GM21723 (cell line): Measurements from ENCODE around the gene RAB25.
"Not testable (repeated sequence)": the region's sequence is repeated elsewhere in the genome, so short reads cannot be mapped to it uniquely, and the experiment has no call there.

Source experiments
- ATAC-seq: cut with Tn5 transposase; IDR thresholded peaks from one replicate; pipeline ENCODE4 v1.9.1; 2021; ENCODE audit warnings: mild to moderate bottlenecking, moderate library complexity; ENCODE audit not compliant: unreplicated experiment

RAB25 gene

DNA sequence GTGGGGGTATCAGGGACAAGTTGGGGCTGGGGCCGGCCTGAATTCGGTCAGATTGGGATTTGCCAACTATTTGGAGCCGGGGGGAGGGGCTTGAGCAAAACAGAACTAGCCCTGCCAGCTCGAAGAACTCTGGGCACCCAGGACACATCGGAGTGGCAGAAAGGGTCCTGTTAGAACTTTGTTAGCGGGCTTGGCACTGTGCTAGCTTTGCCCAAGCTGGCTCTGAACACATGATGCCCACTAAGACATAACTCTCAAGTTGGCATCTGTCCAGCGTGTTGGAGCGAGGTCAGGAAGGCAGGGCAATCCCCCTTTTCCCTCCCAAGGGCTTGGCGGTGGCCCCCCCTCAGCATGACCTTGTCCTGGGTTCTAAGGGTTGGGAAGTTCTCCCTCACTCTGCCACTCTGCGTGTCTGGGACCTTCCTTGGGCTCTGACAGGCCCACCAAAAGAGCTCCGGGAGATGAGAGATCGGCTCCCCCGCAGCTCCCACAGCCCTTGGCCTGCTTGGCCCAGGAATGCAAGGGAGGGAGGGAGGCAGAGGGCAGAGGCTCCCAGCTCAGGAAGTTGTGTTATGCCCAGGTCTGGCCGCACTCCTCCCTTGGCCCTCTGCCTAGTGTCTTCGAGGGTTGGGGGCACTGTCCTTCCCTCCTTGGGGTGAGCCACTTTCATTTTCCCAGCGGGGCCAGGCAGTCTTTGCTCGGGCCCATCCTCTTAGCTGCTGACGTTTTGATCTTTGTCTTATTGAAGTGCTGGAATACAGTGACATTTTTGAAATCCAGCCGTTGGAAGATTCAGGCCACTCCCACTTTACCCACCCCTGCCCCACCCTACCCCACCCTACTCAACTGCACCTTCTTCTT is 54.8 kb downstream of the RAB25 start:
- ATAC-seq: no peak

- ATAC-seq: not testable (repeated sequence)
Observed at GRCh38 chr1:156116731-156117130, 55.8 kb downstream of the RAB25 start.

GRCh38 chr1:156117414-156118176 is 56.6 kb downstream of the RAB25 start:
- ATAC-seq: no peak

GRCh38 chr1:156118177-156118868 is 57.4 kb downstream of the RAB25 start:
- no peak for ATAC-seq

DNA sequence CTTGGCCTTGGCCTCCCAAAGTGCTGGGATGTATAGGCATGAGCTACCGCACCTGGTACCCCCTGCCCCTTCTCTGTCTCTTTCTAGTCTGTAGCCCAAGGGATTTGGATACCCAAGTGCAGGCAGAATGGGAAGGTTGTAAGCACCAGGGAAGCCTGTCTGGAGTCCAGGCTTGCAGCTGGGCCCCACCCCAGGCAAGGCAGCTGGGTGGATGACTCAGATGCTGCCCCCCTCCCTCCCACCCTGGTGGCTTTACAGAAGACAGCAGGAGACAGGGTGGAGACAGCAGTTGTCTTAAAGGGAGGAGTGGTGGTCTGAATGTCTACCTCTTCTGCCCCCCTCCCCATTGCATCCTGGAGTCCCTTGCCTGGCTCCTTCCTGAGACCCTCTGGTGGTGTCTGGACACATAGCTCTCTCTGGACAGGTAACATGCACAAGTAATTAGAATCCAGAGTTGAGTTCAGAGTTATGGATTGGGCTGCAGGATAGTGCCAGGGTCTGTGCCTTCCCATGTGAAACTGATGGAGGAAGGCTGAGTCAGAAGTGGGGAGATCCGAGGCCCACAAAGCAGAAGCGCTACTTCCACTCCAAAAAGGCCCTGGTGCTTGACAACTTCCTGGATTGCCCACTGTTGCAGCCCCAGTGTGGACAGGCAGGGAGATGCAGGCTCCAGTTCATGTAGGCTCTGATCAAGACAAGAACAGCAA is 58.7 kb downstream of the RAB25 start:
- ATAC-seq: no peak
